ENCODE data around the gene OPN1LW. TPM values are rescaled to one million over a fixed set of nuclear protein-coding genes. Genes with fewer than 3 reads are reported as not detected.
"Not testable (repeated sequence)": the region's sequence is repeated elsewhere in the genome, so short reads cannot be mapped to it uniquely, and the experiment has no call there.

OPN1LW gene
- total and polyA plus RNA-seq, 5 experiments from 2014 or later: not detected

- DNase-seq, H3K27me3 Mint-ChIP-seq, H3K9me3 Mint-ChIP-seq, H3K36me3 Mint-ChIP-seq, H3K27ac Mint-ChIP-seq, H3K4me1 Mint-ChIP-seq, H3K4me3 Mint-ChIP-seq, ATAC-seq, POLR2A ChIA-PET: not testable (repeated sequence)
These were observed 39.8 kb downstream of the OPN1LW start for GRCh38 chrX:154183794-154184193.

- H3K4me3 Mint-ChIP-seq, ATAC-seq, H3K4me1 Mint-ChIP-seq, H3K27me3 Mint-ChIP-seq, H3K36me3 Mint-ChIP-seq, POLR2A ChIA-PET, H3K27ac Mint-ChIP-seq, DNase-seq, H3K9me3 Mint-ChIP-seq: not testable (repeated sequence)
These were observed 48.8 kb downstream of the OPN1LW start for GRCh38 chrX:154192846-154193245.

DNA sequence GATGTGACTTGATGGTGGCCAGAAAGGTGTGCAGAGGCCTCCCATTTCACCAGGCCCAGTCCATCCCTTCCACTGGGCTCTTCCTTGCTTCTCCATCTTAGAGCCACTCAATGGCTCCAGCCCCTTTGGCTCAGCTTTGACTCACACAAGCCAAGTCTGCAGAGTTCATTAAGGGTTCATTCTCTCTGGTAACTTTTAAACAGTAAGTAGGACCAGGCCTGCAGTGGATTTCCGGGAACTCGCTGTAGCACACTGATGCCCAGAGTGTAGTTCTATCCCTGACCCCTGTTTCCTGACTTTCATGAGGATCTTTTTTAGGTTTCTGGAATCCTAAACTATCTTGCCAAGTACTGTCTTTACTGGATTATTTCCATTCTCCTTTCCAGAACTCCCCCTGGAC is 50.3 kb downstream of the OPN1LW start:
- ATAC-seq: not testable (repeated sequence)

DNA sequence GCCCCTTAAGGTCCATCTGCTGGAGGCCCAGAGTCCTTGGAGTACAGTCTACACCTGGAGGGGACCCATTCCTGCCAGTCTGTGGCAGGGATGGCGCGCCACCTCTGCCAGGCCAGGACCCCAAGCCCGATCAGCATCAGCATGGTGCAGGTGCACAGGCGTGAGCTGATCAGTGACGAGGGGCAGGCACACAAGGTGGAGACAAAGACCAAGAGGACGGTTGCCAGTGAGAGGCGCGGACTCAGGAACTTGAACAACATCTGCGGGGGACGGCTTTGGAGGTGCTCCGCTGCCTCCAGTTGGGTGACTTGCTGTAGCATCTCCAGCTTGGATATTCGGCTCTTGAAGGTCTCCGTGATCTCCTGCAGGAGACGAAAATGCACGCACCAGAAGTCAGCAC is 52.4 kb downstream of the OPN1LW start:
- H3K9me3 Mint-ChIP-seq, ATAC-seq, H3K4me3 Mint-ChIP-seq, H3K4me1 Mint-ChIP-seq, H3K27ac Mint-ChIP-seq, DNase-seq, POLR2A ChIA-PET, H3K36me3 Mint-ChIP-seq, H3K27me3 Mint-ChIP-seq: not testable (repeated sequence)

More for the DNA sequence above, 50.3 kb downstream of the OPN1LW start:
- H3K27me3 Mint-ChIP-seq, H3K4me3 Mint-ChIP-seq, H3K27ac Mint-ChIP-seq, H3K4me1 Mint-ChIP-seq, H3K9me3 Mint-ChIP-seq, H3K36me3 Mint-ChIP-seq, POLR2A ChIA-PET, DNase-seq: not testable (repeated sequence)

Other genes starting within 250 kb of the OPN1LW start
- not detected for gene AVPR2, start 239.6 kb upstream of the OPN1LW start, total RNA-seq
- gene AVPR2, start 239.6 kb upstream of the OPN1LW start, polyA plus RNA-seq: not detected
- gene ARHGAP4, start 218.0 kb upstream of the OPN1LW start, total RNA-seq: 100 to 1,000 TPM; 324 to 353 TPM
- 100 to 1,000 TPM in 1 of 3 donors, 10 to 100 TPM in 2; 58.9 to 112 (median 96.6) TPM for gene ARHGAP4, start 218.0 kb upstream of the OPN1LW start, polyA plus RNA-seq
- 10 to 100 TPM; 72.1 to 80.8 TPM for gene NAA10, start 209.2 kb upstream of the OPN1LW start, total RNA-seq
- gene NAA10, start 209.2 kb upstream of the OPN1LW start, polyA plus RNA-seq: 10 to 100 TPM; 66.8 to 73.3 (median 71.3) TPM
- 10 to 100 TPM; 17.8 to 18.2 TPM for gene RENBP, start 199.6 kb upstream of the OPN1LW start, total RNA-seq
- under 1 TPM; 0.49 to 0.96 (median 0.73) TPM for gene RENBP, start 199.6 kb upstream of the OPN1LW start, polyA plus RNA-seq
- gene HCFC1, start 172.4 kb upstream of the OPN1LW start, total RNA-seq: 10 to 100 TPM; 62.4 to 64.9 TPM
- 10 to 100 TPM in 1 of 3 donors, 1 to 10 TPM in 2; 3.3 to 11.9 (median 7.9) TPM for gene HCFC1, start 172.4 kb upstream of the OPN1LW start, polyA plus RNA-seq
- gene TMEM187, start 171.5 kb upstream of the OPN1LW start, total RNA-seq: 10 to 100 TPM in 1 of 2 experiments, 1 to 10 TPM in 1; 9.3 to 11.2 TPM
- gene TMEM187, start 171.5 kb upstream of the OPN1LW start, polyA plus RNA-seq: 10 to 100 TPM in 1 of 3 donors, 1 to 10 TPM in 2; 3.1 to 13.6 (median 8.9) TPM
- 10 to 100 TPM; 68.8 to 76.6 TPM for gene IRAK1, start 124.3 kb upstream of the OPN1LW start, total RNA-seq
- gene IRAK1, start 124.3 kb upstream of the OPN1LW start, polyA plus RNA-seq: 10 to 100 TPM; 23.9 to 44.7 (median 27.8) TPM
- gene MECP2, start 46.5 kb upstream of the OPN1LW start, total RNA-seq: 10 to 100 TPM; 87.7 to 88.3 TPM
- gene MECP2, start 46.5 kb upstream of the OPN1LW start, polyA plus RNA-seq: 10 to 100 TPM; 12.0 to 22.2 (median 12.2) TPM
- gene OPN1MW, start 38.4 kb downstream of the OPN1LW start, total RNA-seq: not detected
- not detected for gene OPN1MW, start 38.4 kb downstream of the OPN1LW start, polyA plus RNA-seq
- gene OPN1MW2, start 75.5 kb downstream of the OPN1LW start, total RNA-seq: not detected
- not detected for gene OPN1MW2, start 75.5 kb downstream of the OPN1LW start, polyA plus RNA-seq
- gene OPN1MW3, start 113.3 kb downstream of the OPN1LW start, total RNA-seq: not detected
- not detected for gene OPN1MW3, start 113.3 kb downstream of the OPN1LW start, polyA plus RNA-seq
- not detected for gene TEX28, start 150.9 kb downstream of the OPN1LW start, total RNA-seq
- not detected for gene TEX28, start 150.9 kb downstream of the OPN1LW start, polyA plus RNA-seq
- 1 to 10 TPM; 1.1 to 2.2 TPM for gene TKTL1, start 151.6 kb downstream of the OPN1LW start, total RNA-seq
- gene TKTL1, start 151.6 kb downstream of the OPN1LW start, polyA plus RNA-seq: 10 to 100 TPM; 38.8 to 56.4 (median 39.0) TPM
- gene FLNA, start 230.4 kb downstream of the OPN1LW start, total RNA-seq: 100 to 1,000 TPM; 613 to 633 TPM
- gene FLNA, start 230.4 kb downstream of the OPN1LW start, polyA plus RNA-seq: 100 to 1,000 TPM; 156 to 341 (median 169) TPM
- gene EMD, start 235.1 kb downstream of the OPN1LW start, total RNA-seq: 10 to 100 TPM; 90.4 to 95.4 TPM
- 10 to 100 TPM; 35.5 to 37.1 (median 35.7) TPM for gene EMD, start 235.1 kb downstream of the OPN1LW start, polyA plus RNA-seq